HG02759 (cell line): ENCODE results near the gene SPATA31A1.
"Not testable (repeated sequence)": the region's sequence is repeated elsewhere in the genome, so short reads cannot be mapped to it uniquely, and the experiment has no call there.

Experiments
- ATAC-seq: cut with Tn5 transposase; IDR thresholded peaks from one replicate; pipeline ENCODE4 v1.9.1; 2021; ENCODE audit warnings: mild to moderate bottlenecking, moderate library complexity; ENCODE audit not compliant: unreplicated experiment

The SPATA31A1 gene

GRCh38 chr9:39355369-39355768, at the start of gene SPATA31A1:
SPATA31A1 (plus strand) TSS chr9:39355669; CDS start chr9:39355731, 62 bp downstream.
- not testable (repeated sequence) for ATAC-seq

- not testable (repeated sequence) for ATAC-seq
Measured at GRCh38 chr9:39407261-39408204, 52.1 kb downstream of the SPATA31A1 start.

GRCh38 chr9:39411254-39411940, 55.9 kb downstream of the SPATA31A1 start:
- not testable (repeated sequence) for ATAC-seq
